Fibroblast of lung (primary cell): Measurements from ENCODE around the gene ARPP21. TPM values are rescaled to one million over a fixed set of nuclear protein-coding genes. Genes with fewer than 3 reads are reported as not detected.

Experiments used
- DNase-seq, 2 donors: peaks; one replicate each; pipeline versions ENCODE4 v3.0.0 to v3.0.0-alpha.2; 2010; ENCODE audit warnings: low read depth in 2 of 2
- H2AFZ ChIP-seq: 2 replicates; pipeline ENCODE4 v1.5.1; 2012; ENCODE audit warnings: low read length, control low read depth, inconsistent platforms
- H3K27ac ChIP-seq: 2 replicates; pipeline ENCODE4 v1.5.1; 2011; ENCODE audit warnings: low read length, control low read depth; ENCODE audit not compliant: insufficient read depth
- H3K27me3 ChIP-seq: 2 replicates; pipeline ENCODE4 v1.5.1; 2011; ENCODE audit warnings: mild to moderate bottlenecking, low read length; ENCODE audit not compliant: control insufficient read depth, insufficient read depth
- H3K36me3 ChIP-seq: 2 replicates; pipeline ENCODE4 v1.5.1; 2011; ENCODE audit warnings: low read length; ENCODE audit not compliant: control insufficient read depth, insufficient read depth
- H3K4me1 ChIP-seq: 2 replicates; pipeline ENCODE4 v1.5.1; 2011; ENCODE audit warnings: low read length; ENCODE audit not compliant: control insufficient read depth, insufficient read depth; ENCODE audit errors: extremely low read depth
- H3K4me2 ChIP-seq: 2 replicates; pipeline ENCODE4 v1.5.1; 2011; ENCODE audit warnings: low read length, control low read depth; ENCODE audit not compliant: insufficient read depth; ENCODE audit errors: extremely low read depth
- H3K4me3 ChIP-seq, 4 experiments: fragments of 200-600 bp in 1 of 4; sonication (generic) in 1 of 4; replicated peaks in 1 of 4; 2 replicates each; pipeline ENCODE4 v1.5.1; 2011 to 2016; ENCODE audit warnings: low read length in 4 of 4, low read depth in 3 of 4, mild to moderate bottlenecking in 3 of 4, control low read depth in 2 of 4, inconsistent platforms in 1 of 4, mixed read lengths in 1 of 4; ENCODE audit not compliant: insufficient read depth in 1 of 4; ENCODE audit errors: control extremely low read depth in 1 of 4
- H3K79me2 ChIP-seq: 2 replicates; pipeline ENCODE4 v1.5.1; 2012; ENCODE audit warnings: mild to moderate bottlenecking, low read length, inconsistent platforms; ENCODE audit not compliant: control insufficient read depth, insufficient read depth
- H3K9ac ChIP-seq: 2 replicates; pipeline ENCODE4 v1.5.1; 2011; ENCODE audit warnings: mild to moderate bottlenecking, low read length, control low read depth; ENCODE audit not compliant: insufficient read depth
- H3K9me3 ChIP-seq: 2 replicates; pipeline ENCODE4 v1.5.1; 2012; ENCODE audit warnings: low read depth, low read length; ENCODE audit not compliant: control insufficient read depth, insufficient read depth
- H4K20me1 ChIP-seq: 2 replicates; pipeline ENCODE4 v1.5.1; 2011; ENCODE audit warnings: low read length; ENCODE audit not compliant: control insufficient read depth, insufficient read depth; ENCODE audit errors: extremely low read depth
- EZH2 ChIP-seq: IDR thresholded peaks from 2 replicates; pipeline ENCODE4 v1.5.1; 2012; ENCODE audit warnings: low read length, control low read depth, mild to moderate bottlenecking; ENCODE audit errors: missing control alignments
- polyA plus RNA-seq, 2 donors: library from polyadenylated mRNA; depleted of rRNA in 1 of 2; stranded (reverse) in 1 of 2; unstranded in 1 of 2; fragments of >200 nt; gene quantifications; 2 replicates each; pipeline ENCODE4 v1.2.1, GENCODE V29; 2011 to 2012; ENCODE audit warnings: missing spikeins in 1 of 2
- total RNA-seq: library from RNA; depleted of rRNA; stranded (reverse); fragments of >200 nt; gene quantifications from 2 replicates; pipeline ENCODE4 v1.2.1, GENCODE V29; 2014
- TF ChIP-seq, protein P1 (sequence below), 2 donors: IDR thresholded peaks in 1 of 2; conservative IDR thresholded peaks in 1 of 2; 1 replicate in 1 of 2; 2 replicates in 1 of 2; pipeline ENCODE4 v1.5.1; 2011 to 2012; ENCODE audit warnings: low read length in 2 of 2, control low read depth in 1 of 2, inconsistent platforms in 1 of 2, low read depth in 1 of 2, mild to moderate bottlenecking in 1 of 2

The ARPP21 gene
- total and polyA plus RNA-seq, 2 donors (not counting 1 experiment from before 2014, with no cell fraction given), result not detected

DNA sequence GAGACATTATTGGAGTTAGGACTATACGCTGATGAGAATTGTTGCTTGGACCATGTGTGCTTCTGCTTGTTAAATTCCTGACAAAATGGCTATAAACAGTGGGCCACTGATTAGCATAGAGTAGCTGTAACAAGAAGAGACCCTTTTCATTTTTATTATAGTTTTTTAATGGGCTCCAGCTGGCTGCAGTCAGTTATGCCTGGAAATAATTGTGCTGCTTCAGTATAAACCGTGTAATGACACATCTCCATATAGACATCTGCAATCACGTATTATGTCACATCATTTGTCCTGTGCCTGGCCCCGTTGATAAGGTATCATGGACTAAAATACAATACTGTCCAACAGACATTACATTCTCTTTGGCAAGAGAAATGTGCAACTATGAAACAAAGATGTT, 50.9 kb downstream of the ARPP21 start:
- no peak overlapping the region for H2AFZ ChIP-seq
- H3K4me1 ChIP-seq, result no peaks in the 10 kb centered on the region
- no peak overlapping the region for H3K4me3 ChIP-seq
- H4K20me1 ChIP-seq, result no peaks in the 10 kb centered on the region
- H3K27ac ChIP-seq, result no peak overlapping the region
- no peak for TF ChIP-seq EZH2
- TF ChIP-seq, protein P1, sequence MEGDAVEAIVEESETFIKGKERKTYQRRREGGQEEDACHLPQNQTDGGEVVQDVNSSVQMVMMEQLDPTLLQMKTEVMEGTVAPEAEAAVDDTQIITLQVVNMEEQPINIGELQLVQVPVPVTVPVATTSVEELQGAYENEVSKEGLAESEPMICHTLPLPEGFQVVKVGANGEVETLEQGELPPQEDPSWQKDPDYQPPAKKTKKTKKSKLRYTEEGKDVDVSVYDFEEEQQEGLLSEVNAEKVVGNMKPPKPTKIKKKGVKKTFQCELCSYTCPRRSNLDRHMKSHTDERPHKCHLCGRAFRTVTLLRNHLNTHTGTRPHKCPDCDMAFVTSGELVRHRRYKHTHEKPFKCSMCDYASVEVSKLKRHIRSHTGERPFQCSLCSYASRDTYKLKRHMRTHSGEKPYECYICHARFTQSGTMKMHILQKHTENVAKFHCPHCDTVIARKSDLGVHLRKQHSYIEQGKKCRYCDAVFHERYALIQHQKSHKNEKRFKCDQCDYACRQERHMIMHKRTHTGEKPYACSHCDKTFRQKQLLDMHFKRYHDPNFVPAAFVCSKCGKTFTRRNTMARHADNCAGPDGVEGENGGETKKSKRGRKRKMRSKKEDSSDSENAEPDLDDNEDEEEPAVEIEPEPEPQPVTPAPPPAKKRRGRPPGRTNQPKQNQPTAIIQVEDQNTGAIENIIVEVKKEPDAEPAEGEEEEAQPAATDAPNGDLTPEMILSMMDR (conservative IDR thresholded peaks at IDR 0.05 in 1 of 2, IDR thresholded peaks at IDR 0.05 in 1 of 2; ENCODE audit: low read depth in 1 of 2, low read length in 2 of 2), result no peak
- no peak overlapping the region for H3K4me2 ChIP-seq
- H3K9ac ChIP-seq, result no peak overlapping the region
- H3K36me3 ChIP-seq, result no peaks in the 10 kb centered on the region
- H3K9me3 ChIP-seq, result no peaks in the 10 kb centered on the region
- H3K79me2 ChIP-seq, result no peaks in the 10 kb centered on the region
- no peaks in the 10 kb centered on the region for H3K27me3 ChIP-seq
- DNase-seq, result no peak

DNA sequence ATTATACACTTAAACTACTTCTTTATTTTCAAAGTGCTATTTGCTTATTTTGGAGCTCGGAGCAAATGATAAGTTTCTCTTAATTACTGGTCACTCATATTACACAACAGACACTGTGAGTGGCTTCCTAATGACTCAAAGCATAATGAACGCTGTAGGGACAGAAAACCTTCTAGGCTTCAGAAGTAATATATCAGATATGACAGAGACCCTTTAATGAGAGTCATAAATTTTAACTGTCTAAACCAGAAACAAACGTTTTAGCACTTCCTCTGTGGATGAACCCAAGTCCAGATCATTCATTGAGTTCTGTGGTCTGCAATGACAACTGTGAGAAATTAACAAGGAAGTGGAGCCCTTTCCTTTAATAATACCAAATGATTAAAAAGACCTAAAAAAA, 66.6 kb downstream of the ARPP21 start:
- Histone ChIP-seq H3K36me3 (no peaks in the 10 kb centered on the region), H3K4me1 (no peaks in the 10 kb centered on the region), H3K4me2 (no peak overlapping the region), H3K4me3 (no peak overlapping the region), H3K27ac (no peak overlapping the region), H3K9ac (no peak overlapping the region), H4K20me1 (no peaks in the 10 kb centered on the region), H2AFZ (no peak overlapping the region), H3K27me3 (no peaks in the 10 kb centered on the region), H3K79me2 (no peaks in the 10 kb centered on the region), H3K9me3 (no peaks in the 10 kb centered on the region)
- DNase-seq, result no peak
- TF ChIP-seq EZH2, result no peak
- TF ChIP-seq, protein P1 (conservative IDR thresholded peaks at IDR 0.05 in 1 of 2, IDR thresholded peaks at IDR 0.05 in 1 of 2; ENCODE audit: low read depth in 1 of 2, low read length in 2 of 2), result no peak

DNA sequence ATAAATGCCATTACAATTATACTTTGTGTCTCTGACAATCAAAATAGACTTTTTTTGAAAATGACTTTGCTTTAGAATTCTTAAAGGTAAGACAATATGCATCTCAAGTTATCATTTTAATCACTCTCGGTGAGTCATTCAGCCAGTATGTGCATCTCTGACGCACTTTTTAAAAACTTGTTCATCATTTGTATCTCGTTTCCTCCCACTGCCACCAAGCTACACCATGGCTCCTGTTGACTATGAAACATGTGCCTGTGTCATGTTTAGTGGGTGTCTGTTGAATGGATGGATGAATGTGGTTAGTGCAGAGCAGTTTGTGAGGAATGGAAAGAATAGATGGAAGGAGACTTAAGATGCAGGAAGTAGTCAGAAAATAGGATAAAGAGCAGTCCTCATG, 68.6 kb downstream of the ARPP21 start:
- no peaks in the 10 kb centered on the region for H3K4me1 ChIP-seq
- H3K9ac ChIP-seq, result no peak overlapping the region
- no peaks in the 10 kb centered on the region for H3K27me3 ChIP-seq
- H3K4me2 ChIP-seq, result no peak overlapping the region
- TF ChIP-seq, protein P1 (conservative IDR thresholded peaks at IDR 0.05 in 1 of 2, IDR thresholded peaks at IDR 0.05 in 1 of 2; ENCODE audit: low read depth in 1 of 2, low read length in 2 of 2), result no peak
- no peak for TF ChIP-seq EZH2
- no peak overlapping the region for H2AFZ ChIP-seq
- H3K36me3 ChIP-seq, result no peaks in the 10 kb centered on the region
- H3K4me3 ChIP-seq, result no peak overlapping the region
- H4K20me1 ChIP-seq, result no peaks in the 10 kb centered on the region
- no peaks in the 10 kb centered on the region for H3K79me2 ChIP-seq
- no peak overlapping the region for H3K27ac ChIP-seq
- no peaks in the 10 kb centered on the region for H3K9me3 ChIP-seq
- peak in 1 of 2 donors; percentile 57 for DNase-seq
